Fibroblast of the aortic adventitia (primary cell): ENCODE measurements around the gene C16orf96. TPM values are rescaled to one million over a fixed set of nuclear protein-coding genes. Genes with fewer than 3 reads are reported as not detected.

Source experiments
- DNase-seq: peaks from one replicate; pipeline ENCODE4 v3.0.0-alpha.2; 2010; ENCODE audit warnings: low read depth
- H3K4me3 ChIP-seq: 2 replicates; pipeline ENCODE4 v1.5.1; 2011; ENCODE audit warnings: low read depth, mild to moderate bottlenecking, control low read depth, low read length, moderate library complexity
- total RNA-seq: library from RNA; depleted of rRNA; stranded (reverse); fragments of >200 nt; gene quantifications from 2 replicates; pipeline ENCODE4 v1.2.3, GENCODE V29; 2012; ENCODE audit warnings: low replicate concordance
- TF ChIP-seq, protein P1 (sequence below): IDR thresholded peaks from 2 replicates; pipeline ENCODE4 v1.5.1; 2011; ENCODE audit warnings: mild to moderate bottlenecking, low read length, control low read depth, inconsistent platforms; ENCODE audit not compliant: insufficient read depth

Gene C16orf96
- total RNA-seq, 1 donor, result under 0.01 TPM

DNA sequence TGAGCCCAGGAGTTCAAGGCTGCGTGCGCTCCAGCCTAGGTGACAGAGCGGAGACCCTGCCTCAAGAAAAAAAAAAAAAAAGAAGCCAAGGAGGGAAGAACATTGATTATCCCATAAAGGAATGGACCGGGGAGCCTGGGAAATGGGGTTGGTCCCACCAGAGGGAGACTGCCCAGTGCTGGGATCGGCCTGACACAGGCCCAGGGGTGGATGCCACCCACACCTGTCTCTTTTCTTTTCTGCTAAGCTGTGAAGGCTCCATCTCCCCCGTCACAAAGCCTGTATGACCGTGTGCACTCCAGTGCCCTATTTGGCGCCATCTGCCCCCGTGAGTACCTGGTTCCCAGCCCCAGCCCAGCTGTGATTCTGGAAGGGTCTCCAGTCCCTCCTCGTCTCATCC, 42.9 kb downstream of the C16orf96 start:
- TF ChIP-seq, protein P1, sequence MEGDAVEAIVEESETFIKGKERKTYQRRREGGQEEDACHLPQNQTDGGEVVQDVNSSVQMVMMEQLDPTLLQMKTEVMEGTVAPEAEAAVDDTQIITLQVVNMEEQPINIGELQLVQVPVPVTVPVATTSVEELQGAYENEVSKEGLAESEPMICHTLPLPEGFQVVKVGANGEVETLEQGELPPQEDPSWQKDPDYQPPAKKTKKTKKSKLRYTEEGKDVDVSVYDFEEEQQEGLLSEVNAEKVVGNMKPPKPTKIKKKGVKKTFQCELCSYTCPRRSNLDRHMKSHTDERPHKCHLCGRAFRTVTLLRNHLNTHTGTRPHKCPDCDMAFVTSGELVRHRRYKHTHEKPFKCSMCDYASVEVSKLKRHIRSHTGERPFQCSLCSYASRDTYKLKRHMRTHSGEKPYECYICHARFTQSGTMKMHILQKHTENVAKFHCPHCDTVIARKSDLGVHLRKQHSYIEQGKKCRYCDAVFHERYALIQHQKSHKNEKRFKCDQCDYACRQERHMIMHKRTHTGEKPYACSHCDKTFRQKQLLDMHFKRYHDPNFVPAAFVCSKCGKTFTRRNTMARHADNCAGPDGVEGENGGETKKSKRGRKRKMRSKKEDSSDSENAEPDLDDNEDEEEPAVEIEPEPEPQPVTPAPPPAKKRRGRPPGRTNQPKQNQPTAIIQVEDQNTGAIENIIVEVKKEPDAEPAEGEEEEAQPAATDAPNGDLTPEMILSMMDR, result no peak
- H3K4me3 ChIP-seq, result no peak overlapping the region
- DNase-seq, result no peak

DNA sequence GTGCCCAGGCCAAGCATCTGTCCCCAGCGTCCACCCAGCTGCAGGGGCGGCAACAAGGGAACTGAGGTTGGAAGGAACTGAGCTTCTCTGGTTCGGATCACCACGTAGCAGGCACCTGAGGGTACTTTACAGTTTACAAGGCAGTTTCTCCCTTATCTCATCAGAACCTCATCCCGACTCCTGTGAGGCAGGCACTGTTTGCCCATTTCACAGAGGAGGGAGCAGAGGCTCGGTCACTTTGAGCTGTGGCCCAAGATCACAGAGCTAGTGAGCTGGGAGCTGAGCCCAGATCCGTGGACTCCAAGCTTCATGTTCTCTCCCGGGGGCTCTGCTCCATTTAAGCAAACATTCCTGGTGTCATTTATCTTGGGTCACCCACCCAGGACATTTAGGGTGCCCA, 43.4 kb downstream of the C16orf96 start:
- TF ChIP-seq, protein P1, result no peak
- DNase-seq, result no peak
- H3K4me3 ChIP-seq, result no peak overlapping the region

DNA sequence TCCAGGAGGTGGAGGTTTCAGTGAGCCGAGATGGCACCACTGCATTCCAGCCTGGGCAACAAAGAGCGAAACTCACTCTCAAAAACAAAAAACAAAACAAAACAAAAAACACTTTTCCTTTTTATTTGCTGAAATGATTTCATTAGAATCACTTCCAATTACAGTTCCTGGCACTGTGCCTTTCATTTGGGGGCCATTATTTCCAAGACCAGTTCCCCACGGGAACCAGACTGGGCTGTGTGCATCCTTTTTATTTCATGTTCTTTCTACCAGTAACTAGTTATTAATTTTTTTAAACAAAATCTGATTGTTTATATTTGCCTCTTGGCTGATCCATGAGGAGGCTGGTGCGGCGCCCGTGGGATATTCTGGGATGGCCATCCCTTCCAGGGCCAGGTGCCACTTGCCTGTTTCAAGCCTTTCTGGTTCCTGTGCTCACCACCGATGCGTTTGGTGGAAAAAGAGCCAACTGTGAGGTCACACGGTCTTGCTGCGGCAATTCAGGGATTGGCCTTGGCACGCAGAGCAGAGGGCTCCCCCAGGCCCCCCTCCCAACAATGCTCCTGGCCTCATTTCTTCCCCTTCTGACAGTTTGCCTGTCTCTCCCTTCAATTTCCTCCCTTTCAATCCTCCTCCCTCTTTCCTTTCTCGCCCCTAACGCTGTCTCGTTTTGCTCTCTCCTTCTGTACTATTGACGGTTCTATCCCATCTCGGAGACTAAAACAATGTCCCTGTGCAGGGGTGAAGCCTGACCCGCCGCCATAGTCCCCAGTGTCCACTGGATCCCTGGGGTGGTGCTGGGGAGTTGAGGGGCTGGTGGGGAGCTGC, 45.1 kb downstream of the C16orf96 start:
- H3K4me3 ChIP-seq, result no peak overlapping the region
- peak; percentile 34 for DNase-seq
- TF ChIP-seq, protein P1, result no peak

DNA sequence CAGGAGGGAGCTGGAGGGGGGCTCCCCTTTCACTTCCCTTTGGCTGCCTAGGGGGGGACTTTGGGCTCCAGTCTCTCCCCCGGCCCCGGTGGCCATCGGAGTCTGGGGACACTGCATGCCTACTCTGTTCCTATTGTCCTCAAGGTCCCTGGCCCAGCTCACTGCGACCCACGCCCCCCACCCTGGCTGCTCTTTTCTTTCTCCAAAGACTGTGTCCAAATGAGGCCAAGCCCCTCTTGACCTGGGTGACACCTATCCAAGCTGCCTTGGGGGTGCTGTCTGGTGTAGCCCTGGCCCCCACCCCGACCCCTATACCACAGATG, 45.7 kb downstream of the C16orf96 start:
- no peak for DNase-seq
- TF ChIP-seq, protein P1, result no peak
- H3K4me3 ChIP-seq, result no peak overlapping the region

DNA sequence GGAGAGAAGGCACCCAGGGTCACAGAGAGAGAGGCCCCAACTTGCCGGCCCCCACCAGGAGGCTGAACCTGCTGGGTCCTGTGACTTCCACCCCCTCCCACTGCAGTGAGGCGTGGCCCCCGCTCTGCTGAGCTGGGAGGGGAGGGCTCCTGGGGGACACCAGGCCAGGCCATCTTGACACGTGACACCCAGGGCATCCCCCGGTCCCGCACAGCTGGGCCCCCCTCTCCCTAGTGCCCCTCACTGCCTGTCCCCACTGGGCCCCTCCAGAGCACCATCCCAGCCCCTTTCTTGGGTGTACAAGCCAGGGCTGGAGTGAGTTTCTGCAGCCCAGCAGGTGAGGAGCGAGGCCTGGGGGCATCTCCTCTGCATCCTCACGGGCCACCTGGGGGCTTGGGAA, 46.2 kb downstream of the C16orf96 start:
- H3K4me3 ChIP-seq, result no peak overlapping the region
- no peak for DNase-seq
- TF ChIP-seq, protein P1, result no peak

DNA sequence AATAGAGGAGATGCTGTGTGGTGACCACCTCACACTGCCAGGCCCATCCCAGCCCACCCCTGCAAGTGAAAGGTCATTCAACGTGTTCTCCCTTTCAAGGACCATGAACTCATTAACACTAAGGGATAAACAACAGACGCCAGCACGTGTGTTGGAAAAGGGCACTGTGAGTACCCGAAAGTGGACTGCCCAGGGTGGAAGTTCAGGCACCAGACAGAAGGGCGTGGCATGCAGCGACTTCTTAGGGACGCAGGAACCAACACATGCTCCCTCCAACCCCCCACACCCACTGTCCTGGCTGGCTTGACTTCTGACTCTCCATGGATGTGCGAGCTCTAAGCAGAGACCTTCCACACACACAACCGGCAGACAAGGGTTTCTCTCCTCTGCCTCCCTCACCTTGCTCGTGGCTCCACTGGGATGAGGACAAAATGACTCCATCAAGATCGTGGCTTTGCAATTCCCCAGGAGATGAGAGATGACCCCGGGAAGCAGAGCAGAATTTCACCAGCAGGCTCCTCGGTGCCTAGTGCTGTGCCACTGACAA, 47.6 kb downstream of the C16orf96 start:
- TF ChIP-seq, protein P1, result no peak
- no peak overlapping the region for H3K4me3 ChIP-seq
- DNase-seq, result no peak
